Right kidney (tissue), 1 donor: ENCODE measurements around the gene LHFPL5.

Experiments used
- DNase-seq: peaks from one replicate; pipeline ENCODE4 v3.0.0-alpha.2; 2016

Gene LHFPL5

DNA sequence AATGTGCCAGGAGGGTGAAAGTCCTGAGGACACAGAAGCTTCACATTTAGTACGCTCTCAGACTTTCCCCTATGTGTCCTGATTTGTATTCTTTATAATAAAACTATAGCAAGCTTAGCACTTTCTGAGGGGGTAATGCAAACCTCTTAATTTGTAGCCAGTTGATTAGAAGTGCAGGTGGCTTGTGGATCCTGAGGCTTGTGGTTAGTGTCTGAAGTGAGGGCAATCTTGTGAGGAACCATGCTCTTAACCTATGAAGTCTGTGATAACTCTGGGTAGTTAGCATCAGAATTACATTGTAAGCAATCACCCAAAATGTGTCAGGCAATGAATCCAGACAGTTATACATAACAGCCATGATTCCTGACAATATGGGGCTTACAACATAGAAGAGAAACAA, 51.1 kb downstream of the LHFPL5 start:
- no peak for DNase-seq

DNA sequence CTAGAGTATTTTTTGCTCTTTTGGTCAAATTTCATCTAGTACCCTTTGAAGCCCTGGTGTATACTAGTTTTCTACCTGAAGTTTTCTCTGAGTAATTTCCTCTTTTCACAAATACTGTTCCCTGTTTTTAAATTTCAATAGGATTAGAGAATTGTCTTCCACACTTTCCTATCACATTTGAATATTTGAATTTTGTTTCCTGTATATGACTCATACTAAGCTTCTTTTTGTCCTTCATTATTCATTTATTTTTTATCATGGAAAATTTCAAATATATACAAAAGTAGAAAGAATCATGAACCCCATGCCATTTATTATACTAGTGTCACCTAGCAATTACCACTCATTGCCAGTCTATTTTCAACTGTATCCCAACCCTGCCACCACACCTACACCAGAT, 52.7 kb downstream of the LHFPL5 start:
- DNase-seq: no peak

DNA sequence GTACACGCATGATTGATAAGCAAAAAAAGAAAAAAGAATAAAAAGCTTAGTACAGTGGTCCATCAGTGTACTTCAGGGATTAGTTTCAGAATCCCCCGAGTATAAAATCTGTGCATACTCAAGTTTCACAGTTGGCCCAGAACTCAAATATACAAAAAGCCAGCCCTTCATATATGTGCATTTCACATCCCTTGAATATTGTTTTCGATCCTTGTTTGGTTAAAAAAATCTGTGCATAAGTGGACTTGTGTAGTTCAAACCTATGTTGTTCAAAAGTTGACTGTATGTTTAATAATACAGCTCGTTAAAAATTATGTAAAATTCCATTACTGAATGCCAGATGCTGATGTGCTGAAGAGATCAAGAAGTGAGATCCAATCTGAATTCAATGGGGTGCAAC, 54.2 kb downstream of the LHFPL5 start:
- no peak for DNase-seq
